Spinal cord (tissue), 10 donors: Measurements from ENCODE around the gene FGD6. TPM values are rescaled to one million over a fixed set of nuclear protein-coding genes. Genes with fewer than 3 reads are reported as not detected.
A peak's percentile ranks its signal among the peaks of the same experiment; 100 is the strongest.
"Not testable (repeated sequence)": the region's sequence is repeated elsewhere in the genome, so short reads cannot be mapped to it uniquely, and the experiment has no call there.

Experiments
- DNase-seq, 6 donors: peaks; one replicate each; pipeline versions ENCODE4 v3.0.0 to v3.0.0-alpha.2; 2013 to 2015; ENCODE audit warnings: low spot score in 6 of 6, low read depth in 4 of 6
- H3K27ac ChIP-seq: one replicate; pipeline ENCODE4 v1.5.1; 2013; ENCODE audit warnings: low read depth, low read length, control low read depth
- H3K27me3 ChIP-seq: one replicate; pipeline ENCODE4 v1.6.1; 2013; ENCODE audit warnings: low read length; ENCODE audit not compliant: control insufficient read depth, insufficient read depth
- H3K36me3 ChIP-seq: one replicate; pipeline ENCODE4 v1.6.1; 2013; ENCODE audit warnings: low read length; ENCODE audit not compliant: control insufficient read depth, insufficient read depth
- H3K4me1 ChIP-seq: one replicate; pipeline ENCODE4 v1.6.1; 2013; ENCODE audit warnings: low read length; ENCODE audit not compliant: control insufficient read depth, insufficient read depth
- H3K4me3 ChIP-seq: one replicate; pipeline ENCODE4 v1.5.1; 2013; ENCODE audit warnings: low read depth, low read length, control low read depth
- H3K9me3 ChIP-seq: one replicate; pipeline ENCODE4 v1.6.1; 2013; ENCODE audit warnings: low read length; ENCODE audit not compliant: control insufficient read depth, insufficient read depth
- WGBS: methylation state at CpG from one replicate; pipeline ENCODE4 v1.1.5; 2013; ENCODE audit warnings: missing lambda C conversion rate; ENCODE audit not compliant: insufficient coverage; 5-methylcytosine and 5-hydroxymethylcytosine counted together
- polyA plus RNA-seq, 2 donors: library from polyadenylated mRNA; unstranded; fragments of 120-200 nt; gene quantifications; one replicate each; pipeline ENCODE4 v1.2.1, GENCODE V29; 2013; ENCODE audit not compliant: insufficient read length in 2 of 2
- total RNA-seq, 2 donors: library from RNA; depleted of rRNA in 1 of 2; stranded (reverse); fragments of 120-200 nt in 1 of 2; fragments of >200 nt in 1 of 2; gene quantifications; one replicate each; pipeline versions ENCODE4 v1.2.3 to v1.2.4, GENCODE V29; 2013 to 2014
- donor health status: healthy.

FGD6 gene
- total and polyA plus RNA-seq, 4 donors, result 6.1 to 42.9 (median 15.2) TPM

DNA sequence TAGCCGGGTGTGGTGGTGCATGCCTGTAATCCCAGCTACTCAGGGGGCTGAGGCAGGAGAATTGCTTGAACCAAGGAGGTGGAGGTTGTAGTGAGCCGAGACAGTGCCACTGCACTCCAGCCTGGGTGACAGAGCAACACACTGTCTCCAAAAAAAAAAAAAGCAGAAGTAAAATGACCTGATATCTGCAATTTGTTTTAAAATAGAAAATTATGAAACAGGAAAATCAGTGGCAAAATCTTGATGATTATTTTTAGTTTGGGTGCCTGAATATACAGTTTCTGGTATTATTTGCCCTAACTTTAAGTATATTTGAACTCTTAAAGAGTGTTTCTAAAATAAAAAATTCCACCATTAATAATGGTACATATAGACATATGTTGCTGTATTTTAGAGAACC is 121.4 kb downstream of the FGD6 start:
- not testable (repeated sequence) for H3K27ac ChIP-seq, H3K9me3 ChIP-seq, DNase-seq, H3K27me3 ChIP-seq, H3K36me3 ChIP-seq, H3K4me3 ChIP-seq, H3K4me1 ChIP-seq
- WGBS, result no CpG with 5 or more reads among the region's 2 CpGs

DNA sequence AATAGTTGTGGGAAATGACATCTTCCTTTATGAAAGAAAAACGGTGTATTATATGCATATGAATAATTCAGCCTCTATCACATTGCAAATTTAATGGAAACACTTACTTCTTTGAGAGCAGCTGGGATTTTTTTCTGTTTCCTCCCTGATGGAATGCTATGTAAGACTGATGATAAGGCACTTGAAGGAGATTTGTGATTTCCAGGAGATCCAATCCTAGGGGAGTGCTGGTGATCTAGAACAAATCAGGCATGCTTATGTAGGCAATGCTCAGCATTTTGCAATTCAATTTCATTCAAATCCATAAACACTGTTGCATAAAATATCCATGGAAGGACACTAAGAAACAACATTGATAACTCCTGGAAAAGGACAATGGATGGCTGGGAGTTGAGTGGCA is 127.8 kb downstream of the FGD6 start:
- H3K27ac ChIP-seq, result no peak overlapping the region
- H3K27me3 ChIP-seq, result no peaks in the 10 kb centered on the region
- H3K4me1 ChIP-seq, result no peaks in the 10 kb centered on the region
- H3K9me3 ChIP-seq, result no peaks in the 10 kb centered on the region
- no CpG with 5 or more reads among the region's 1 CpG for WGBS
- peak in 1 of 6 donors; percentile 21 for DNase-seq
- H3K36me3 ChIP-seq, result peaks cover 2% of the 10 kb centered on the region
- H3K4me3 ChIP-seq, result no peak overlapping the region

DNA sequence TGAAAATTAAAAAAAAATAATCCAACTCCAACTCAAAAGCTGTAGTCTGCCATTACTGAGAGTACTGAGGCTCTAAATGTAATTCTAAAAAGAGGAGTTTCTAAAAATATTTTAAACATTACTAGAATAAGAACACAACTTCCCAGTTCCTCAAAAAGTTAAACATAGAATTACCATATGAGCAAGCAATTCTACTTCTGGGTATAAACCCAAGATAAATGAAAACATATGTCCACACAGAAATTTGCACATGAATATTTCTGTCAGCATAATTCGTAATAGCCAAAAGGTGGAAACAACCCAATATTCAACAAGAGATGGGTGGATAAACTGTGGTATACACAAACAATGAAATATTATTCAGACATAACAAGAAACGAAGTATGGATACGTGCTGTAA is 128.9 kb downstream of the FGD6 start:
- no CpG with 5 or more reads among the region's 3 CpGs for WGBS
- Histone ChIP-seq H3K36me3 (peaks cover 2% of the 10 kb centered on the region), H3K9me3 (no peaks in the 10 kb centered on the region), H3K27ac (no peak overlapping the region), H3K27me3 (no peaks in the 10 kb centered on the region), H3K4me3 (no peak overlapping the region), H3K4me1 (no peaks in the 10 kb centered on the region)
- DNase-seq, result peak in 1 of 6 donors; percentile 18

- H3K4me1 ChIP-seq, result no peaks in the 10 kb centered on the region
- H3K36me3 ChIP-seq, result no peaks in the 10 kb centered on the region
- no peaks in the 10 kb centered on the region for H3K27me3 ChIP-seq
- no peak for DNase-seq
- H3K9me3 ChIP-seq, result no peaks in the 10 kb centered on the region
- no peak overlapping the region for H3K4me3 ChIP-seq
- no peak overlapping the region for H3K27ac ChIP-seq
Observed at GRCh38 chr12:95085612-95086011, 131.7 kb downstream of the FGD6 start.

GRCh38 chr12:95083938-95084337 is 133.3 kb downstream of the FGD6 start:
- Histone ChIP-seq H3K36me3 (no peaks in the 10 kb centered on the region), H3K9me3 (no peaks in the 10 kb centered on the region), H3K4me1 (no peaks in the 10 kb centered on the region), H3K27ac (no peak overlapping the region), H3K27me3 (no peaks in the 10 kb centered on the region), H3K4me3 (no peak overlapping the region)
- peak in 3 of 6 donors; percentile 17 to 85 (median 60) for DNase-seq
- no CpG with 5 or more reads among the region's 4 CpGs for WGBS

DNA sequence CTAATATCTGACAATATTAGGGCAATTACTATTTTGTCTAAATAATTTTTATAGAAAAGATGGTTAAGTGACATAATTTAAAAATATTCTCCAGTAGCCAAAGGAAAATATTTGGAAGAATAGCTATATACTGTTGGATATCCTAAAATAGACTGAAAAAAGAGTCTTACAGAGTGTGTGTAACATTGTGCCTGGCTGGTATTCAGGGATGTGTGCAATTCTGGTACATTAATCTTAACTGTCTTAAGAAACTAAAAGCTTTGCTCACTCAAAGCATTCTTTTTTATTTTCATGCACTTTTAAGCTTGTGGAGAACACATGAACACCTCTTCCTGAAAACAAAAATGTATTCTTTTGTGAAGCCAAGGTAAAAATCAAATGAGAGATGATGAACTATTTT is 133.8 kb downstream of the FGD6 start:
- H3K36me3 ChIP-seq, result no peaks in the 10 kb centered on the region
- H3K27me3 ChIP-seq, result no peaks in the 10 kb centered on the region
- H3K27ac ChIP-seq, result no peak overlapping the region
- H3K4me1 ChIP-seq, result no peaks in the 10 kb centered on the region
- no peak overlapping the region for H3K4me3 ChIP-seq
- DNase-seq, result peak in 1 of 6 donors; percentile 15
- no peaks in the 10 kb centered on the region for H3K9me3 ChIP-seq

DNA sequence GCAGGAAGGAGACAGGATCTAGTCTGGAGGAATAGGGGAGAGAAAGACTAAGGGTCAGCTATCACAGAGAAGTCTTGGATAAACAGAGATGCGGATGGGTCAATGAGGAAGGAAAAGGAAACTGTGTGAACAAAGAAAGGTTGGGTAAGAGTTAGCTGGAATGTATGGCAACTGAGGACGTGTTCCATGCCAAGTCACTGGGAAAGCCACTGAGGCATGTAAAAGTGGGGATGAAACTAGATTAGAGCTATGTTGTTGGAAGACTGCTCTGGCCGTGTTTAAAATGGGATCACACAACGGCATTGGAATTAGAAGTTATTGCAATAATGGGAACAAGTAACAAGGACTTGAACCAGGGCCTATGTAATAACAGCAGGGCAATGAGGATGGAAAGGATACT is 139.9 kb downstream of the FGD6 start:
- 89% methylated on average over 4 of the region's 4 CpGs for WGBS
- H3K4me3 ChIP-seq, result no peak overlapping the region
- no peaks in the 10 kb centered on the region for H3K9me3 ChIP-seq
- no peaks in the 10 kb centered on the region for H3K36me3 ChIP-seq
- H3K27ac ChIP-seq, result no peak overlapping the region
- DNase-seq, result no peak
- H3K27me3 ChIP-seq, result no peaks in the 10 kb centered on the region
- H3K4me1 ChIP-seq, result peaks cover 1% of the 10 kb centered on the region

DNA sequence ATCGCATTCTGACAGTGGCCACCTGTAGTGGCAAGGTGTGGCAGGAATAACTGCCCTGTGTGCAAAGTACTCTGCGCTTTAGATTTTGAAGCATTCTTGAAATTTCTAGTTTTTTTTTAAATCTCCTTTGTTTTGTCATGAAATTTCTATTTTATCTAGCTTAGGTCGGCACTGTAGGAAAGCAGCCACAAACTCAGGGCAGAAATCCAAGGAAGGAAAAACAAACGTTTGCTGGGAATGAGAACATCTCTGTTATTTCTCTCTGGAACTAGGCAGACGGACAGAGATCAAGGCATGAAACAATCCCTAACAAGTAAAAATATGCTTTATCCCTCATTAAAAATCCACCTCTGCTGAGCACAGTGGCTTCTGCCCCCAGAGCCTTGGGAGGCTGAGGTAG is 142.5 kb downstream of the FGD6 start:
- peak in 1 of 6 donors; percentile 70 for DNase-seq
- Histone ChIP-seq H3K4me3 (no peak overlapping the region), H3K9me3 (no peaks in the 10 kb centered on the region)

DNA sequence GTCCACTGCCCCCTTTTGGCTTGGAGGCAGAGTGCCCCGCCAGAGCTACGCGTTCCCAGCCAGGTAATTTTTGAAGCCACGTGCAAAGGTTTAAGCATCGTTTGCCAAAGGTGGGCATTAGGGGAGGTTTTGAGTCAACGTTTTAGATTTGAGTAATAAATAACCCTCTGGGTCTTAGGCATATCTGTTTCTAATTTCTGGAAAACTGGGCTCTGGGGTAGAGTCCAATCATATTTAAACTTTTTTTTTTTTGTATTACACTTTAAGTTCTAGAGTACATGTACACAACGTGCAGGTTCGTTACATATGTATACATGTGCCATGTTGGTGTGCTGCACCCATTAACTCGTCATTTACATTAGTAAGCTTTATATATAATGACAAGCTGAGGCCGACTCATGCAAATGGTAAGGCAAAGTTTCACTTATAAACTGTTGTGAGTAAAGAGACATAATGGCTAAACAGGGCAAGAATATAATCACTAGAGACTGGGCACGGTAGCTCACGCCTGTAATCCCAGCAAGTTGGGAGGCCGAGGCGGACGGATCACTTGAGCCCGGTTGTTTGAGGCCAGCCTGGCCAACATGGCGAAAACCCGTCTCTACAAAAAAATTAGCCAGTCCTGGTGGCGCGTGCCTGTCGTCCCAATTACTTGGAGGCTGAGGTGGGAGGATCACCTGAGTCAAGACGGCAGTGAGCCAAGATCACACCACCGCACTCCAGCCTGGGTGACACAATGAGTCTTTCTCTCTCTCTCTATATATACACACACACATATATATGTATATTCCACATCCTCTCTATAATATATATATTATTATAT is 143.4 kb downstream of the FGD6 start:
- H3K27ac ChIP-seq, result peak overlapping the region; percentile 93
- H3K27me3 ChIP-seq, result no peaks in the 10 kb centered on the region
- H3K9me3 ChIP-seq, result no peaks in the 10 kb centered on the region
- no peaks in the 10 kb centered on the region for H3K36me3 ChIP-seq
- H3K4me3 ChIP-seq, result peak overlapping the region; percentile 93
- DNase-seq, result no peak
- peaks cover 10% of the 10 kb centered on the region for H3K4me1 ChIP-seq
- WGBS, result 59% methylated on average over 16 of the region's 23 CpGs

More for the DNA sequence above, 142.5 kb downstream of the FGD6 start:
- Histone ChIP-seq H3K27ac (peak overlapping the region; percentile 64), H3K27me3 (no peaks in the 10 kb centered on the region), H3K36me3 (no peaks in the 10 kb centered on the region), H3K4me1 (peaks cover 10% of the 10 kb centered on the region)
- 64% methylated on average over 2 of the region's 5 CpGs for WGBS
